OCI-LY7 (cell line): Measurements from ENCODE around the gene C1orf210.

Experiments used
- CTCF ChIP-seq: fragments of 200-600 bp; sonication (generic); conservative IDR thresholded peaks from 2 replicates; pipeline ENCODE4 v1.5.1; 2014; ENCODE audit warnings: mild to moderate bottlenecking, antibody characterized with exemption, low read length, moderate library complexity, mixed read lengths
- EZH2phosphoT487 ChIP-seq: fragments of 200-600 bp; sonication (generic); IDR thresholded peaks from 2 replicates; pipeline ENCODE4 v1.6.1; 2018; ENCODE audit warnings: low read depth, borderline replicate concordance, mild to moderate bottlenecking, mixed run types, antibody characterized with exemption, low read length, moderate library complexity, mixed read lengths

GRCh38 chr1:43235451-43236121 lies 49.8 kb downstream of the C1orf210 start:
- no peak for TF ChIP-seq CTCF
- no peak for TF ChIP-seq EZH2phosphoT487
